HepG2 (cell line): ENCODE data around the gene SLC25A43. TPM values are rescaled to one million over a fixed set of nuclear protein-coding genes. Genes with fewer than 3 reads are reported as not detected.

Experiments
- HDAC6 ChIP-seq: fragments of 200-600 bp; sonication (generic); IDR thresholded peaks from 2 replicates; pipeline ENCODE4 v1.7.0; 2017; ENCODE audit warnings: mild to moderate bottlenecking, antibody characterized with exemption, low read length, low read depth
- HMG20B ChIP-seq: conservative IDR thresholded peaks from 2 replicates; pipeline ENCODE4 v1.6.1; 2016; ENCODE audit warnings: missing genetic modification reagents, missing compliant biosample characterization
- HOMEZ ChIP-seq: IDR thresholded peaks from 2 replicates; pipeline ENCODE4 v1.6.1; 2016; ENCODE audit warnings: low read depth
- JUNB ChIP-seq: sonication (generic); formaldehyde crosslinking; IDR thresholded peaks from 2 replicates; pipeline ENCODE4 v1.8.0; 2022; ENCODE audit warnings: missing genetic modification reagents, mild to moderate bottlenecking, borderline replicate concordance
- MXI1 ChIP-seq: IDR thresholded peaks from 3 replicates; pipeline ENCODE4 v1.6.1; 2012; ENCODE audit warnings: low read depth, low read length, inconsistent platforms, borderline replicate concordance
- NPAS2 ChIP-seq: sonication (generic); formaldehyde crosslinking; IDR thresholded peaks from 2 replicates; pipeline ENCODE4 v1.8.0; 2022; ENCODE audit warnings: mild to moderate bottlenecking, missing genetic modification reagents, borderline replicate concordance
- NRL ChIP-seq: sonication (generic); formaldehyde crosslinking; IDR thresholded peaks from 2 replicates; pipeline ENCODE4 v1.5.0; 2020; ENCODE audit warnings: missing genetic modification reagents, mild to moderate bottlenecking, moderate library complexity, borderline replicate concordance
- SATB2 ChIP-seq: sonication (generic); formaldehyde crosslinking; IDR thresholded peaks from 2 replicates; pipeline ENCODE4 v1.5.0; 2020; ENCODE audit warnings: missing genetic modification reagents
- SPEN ChIP-seq: sonication (generic); formaldehyde crosslinking; IDR thresholded peaks from 2 replicates; pipeline ENCODE4 v1.5.1; 2020; ENCODE audit warnings: low read depth, mild to moderate bottlenecking, missing genetic modification reagents
- ZMYM3 ChIP-seq: sonication (generic); formaldehyde crosslinking; IDR thresholded peaks from 2 replicates; pipeline ENCODE4 v1.5.1; 2020; ENCODE audit warnings: mild to moderate bottlenecking, missing genetic modification reagents
- ZNF207 ChIP-seq: fragments of 450-650 bp; IDR thresholded peaks from 2 replicates; pipeline ENCODE4 v1.6.1; 2016; ENCODE audit warnings: antibody characterized with exemption, borderline replicate concordance
- ZNF235 ChIP-seq: sonication (generic); formaldehyde crosslinking; IDR thresholded peaks from 2 replicates; pipeline ENCODE4 v1.8.1; 2023; ENCODE audit warnings: mild to moderate bottlenecking, missing genetic modification reagents, borderline replicate concordance
- ZNF24 ChIP-seq: fragments of 450-650 bp; IDR thresholded peaks from 2 replicates; pipeline ENCODE4 v1.6.1; 2017; ENCODE audit warnings: antibody characterized with exemption, mild to moderate bottlenecking
- polyA plus RNA-seq, 8 experiments: library from polyadenylated mRNA; depleted of rRNA in 3 of 8; stranded (reverse) in 7 of 8; unstranded in 1 of 8; fragments of >200 nt; fragmentation: Illumina TruSeq in 4 of 8; extraction: Trizol in 4 of 8; gene quantifications; 2 replicates each; pipeline versions ENCODE4 v1.2.1 to v1.2.3, GENCODE V29; 2011 to 2016; ENCODE audit warnings: low read depth in 4 of 8, missing spikeins in 1 of 8, mixed read lengths in 1 of 8; ENCODE audit not compliant: insufficient read depth in 1 of 8
- total RNA-seq, 5 experiments: library from RNA; depleted of rRNA; stranded (reverse); fragments of >200 nt; fragmentation: Illumina TruSeq; extraction: Trizol; gene quantifications; 2 replicates each; pipeline ENCODE4 v1.2.3, GENCODE V29; 2016; ENCODE audit warnings: low read depth in 1 of 5
- TF ChIP-seq, protein P1 (sequence below): sonication (generic); formaldehyde crosslinking; IDR thresholded peaks from 2 replicates; pipeline ENCODE4 v1.4.0; 2020; ENCODE audit warnings: low read depth, missing genetic modification reagents
- TF ChIP-seq, protein P2 (sequence below): IDR thresholded peaks from 2 replicates; pipeline ENCODE4 v1.6.1; 2016; ENCODE audit warnings: control low read depth
- TF ChIP-seq, protein P3 (sequence below): sonication (generic); formaldehyde crosslinking; IDR thresholded peaks from 2 replicates; pipeline ENCODE4 v1.4.0; 2020; ENCODE audit warnings: missing genetic modification reagents
- TF ChIP-seq, protein P4 (sequence below): IDR thresholded peaks from 2 replicates; pipeline ENCODE4 v1.6.1; 2016; ENCODE audit warnings: low read depth, control low read depth
- TF ChIP-seq, protein P5 (sequence below): fragments of 450-650 bp; IDR thresholded peaks from 2 replicates; pipeline ENCODE4 v1.6.1; 2017

SLC25A43 gene
- total and polyA plus RNA-seq, 2 of the 13 experiments (the other 11 are each of a cell fraction or from before 2014, with no cell fraction given), result 5.8 to 13.2 TPM

GRCh38 chrX:119398974-119399771 lies at the start of gene SLC25A43 (continued):
- TF ChIP-seq, protein P1, sequence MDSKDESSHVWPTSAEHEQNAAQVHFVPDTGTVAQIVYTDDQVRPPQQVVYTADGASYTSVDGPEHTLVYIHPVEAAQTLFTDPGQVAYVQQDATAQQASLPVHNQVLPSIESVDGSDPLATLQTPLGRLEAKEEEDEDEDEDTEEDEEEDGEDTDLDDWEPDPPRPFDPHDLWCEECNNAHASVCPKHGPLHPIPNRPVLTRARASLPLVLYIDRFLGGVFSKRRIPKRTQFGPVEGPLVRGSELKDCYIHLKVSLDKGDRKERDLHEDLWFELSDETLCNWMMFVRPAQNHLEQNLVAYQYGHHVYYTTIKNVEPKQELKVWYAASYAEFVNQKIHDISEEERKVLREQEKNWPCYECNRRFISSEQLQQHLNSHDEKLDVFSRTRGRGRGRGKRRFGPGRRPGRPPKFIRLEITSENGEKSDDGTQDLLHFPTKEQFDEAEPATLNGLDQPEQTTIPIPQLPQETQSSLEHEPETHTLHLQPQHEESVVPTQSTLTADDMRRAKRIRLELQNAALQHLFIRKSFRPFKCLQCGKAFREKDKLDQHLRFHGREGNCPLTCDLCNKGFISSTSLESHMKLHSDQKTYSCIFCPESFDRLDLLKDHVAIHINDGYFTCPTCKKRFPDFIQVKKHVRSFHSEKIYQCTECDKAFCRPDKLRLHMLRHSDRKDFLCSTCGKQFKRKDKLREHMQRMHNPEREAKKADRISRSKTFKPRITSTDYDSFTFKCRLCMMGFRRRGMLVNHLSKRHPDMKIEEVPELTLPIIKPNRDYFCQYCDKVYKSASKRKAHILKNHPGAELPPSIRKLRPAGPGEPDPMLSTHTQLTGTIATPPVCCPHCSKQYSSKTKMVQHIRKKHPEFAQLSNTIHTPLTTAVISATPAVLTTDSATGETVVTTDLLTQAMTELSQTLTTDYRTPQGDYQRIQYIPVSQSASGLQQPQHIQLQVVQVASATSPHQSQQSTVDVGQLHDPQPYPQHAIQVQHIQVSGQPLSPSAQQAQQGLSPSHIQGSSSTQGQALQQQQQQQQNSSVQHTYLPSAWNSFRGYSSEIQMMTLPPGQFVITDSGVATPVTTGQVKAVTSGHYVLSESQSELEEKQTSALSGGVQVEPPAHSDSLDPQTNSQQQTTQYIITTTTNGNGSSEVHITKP (CRISPR knock-in tag), result no peak
- TF ChIP-seq MXI1 (no peak), SATB2 (CRISPR knock-in tag) (no peak), HMG20B (CRISPR knock-in tag) (no peak), HOMEZ (CRISPR knock-in tag) (no peak), ZNF235 (CRISPR knock-in tag) (peak; percentile 34; the same call in 1 of the 2 replicates), SPEN (0 out of 2 replicates have a peak, but pooled peaks have one; percentile 37), JUNB (CRISPR knock-in tag) (no peak), NPAS2 (no peak), ZNF207 (no peak), HDAC6 (no peak), ZMYM3 (CRISPR knock-in tag) (no peak), ZNF24 (no peak), NRL (CRISPR knock-in tag) (no peak)
- TF ChIP-seq, protein P2, sequence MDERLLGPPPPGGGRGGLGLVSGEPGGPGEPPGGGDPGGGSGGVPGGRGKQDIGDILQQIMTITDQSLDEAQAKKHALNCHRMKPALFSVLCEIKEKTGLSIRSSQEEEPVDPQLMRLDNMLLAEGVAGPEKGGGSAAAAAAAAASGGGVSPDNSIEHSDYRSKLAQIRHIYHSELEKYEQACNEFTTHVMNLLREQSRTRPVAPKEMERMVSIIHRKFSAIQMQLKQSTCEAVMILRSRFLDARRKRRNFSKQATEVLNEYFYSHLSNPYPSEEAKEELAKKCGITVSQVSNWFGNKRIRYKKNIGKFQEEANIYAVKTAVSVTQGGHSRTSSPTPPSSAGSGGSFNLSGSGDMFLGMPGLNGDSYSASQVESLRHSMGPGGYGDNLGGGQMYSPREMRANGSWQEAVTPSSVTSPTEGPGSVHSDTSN (CRISPR knock-in tag), result no peak
- TF ChIP-seq, protein P3, sequence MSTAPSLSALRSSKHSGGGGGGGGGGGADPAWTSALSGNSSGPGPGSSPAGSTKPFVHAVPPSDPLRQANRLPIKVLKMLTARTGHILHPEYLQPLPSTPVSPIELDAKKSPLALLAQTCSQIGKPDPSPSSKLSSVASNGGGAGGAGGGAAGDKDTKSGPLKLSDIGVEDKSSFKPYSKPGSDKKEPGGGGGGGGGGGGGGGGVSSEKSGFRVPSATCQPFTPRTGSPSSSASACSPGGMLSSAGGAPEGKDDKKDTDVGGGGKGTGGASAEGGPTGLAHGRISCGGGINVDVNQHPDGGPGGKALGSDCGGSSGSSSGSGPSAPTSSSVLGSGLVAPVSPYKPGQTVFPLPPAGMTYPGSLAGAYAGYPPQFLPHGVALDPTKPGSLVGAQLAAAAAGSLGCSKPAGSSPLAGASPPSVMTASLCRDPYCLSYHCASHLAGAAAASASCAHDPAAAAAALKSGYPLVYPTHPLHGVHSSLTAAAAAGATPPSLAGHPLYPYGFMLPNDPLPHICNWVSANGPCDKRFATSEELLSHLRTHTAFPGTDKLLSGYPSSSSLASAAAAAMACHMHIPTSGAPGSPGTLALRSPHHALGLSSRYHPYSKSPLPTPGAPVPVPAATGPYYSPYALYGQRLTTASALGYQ (CRISPR knock-in tag), result no peak
- TF ChIP-seq, protein P4, sequence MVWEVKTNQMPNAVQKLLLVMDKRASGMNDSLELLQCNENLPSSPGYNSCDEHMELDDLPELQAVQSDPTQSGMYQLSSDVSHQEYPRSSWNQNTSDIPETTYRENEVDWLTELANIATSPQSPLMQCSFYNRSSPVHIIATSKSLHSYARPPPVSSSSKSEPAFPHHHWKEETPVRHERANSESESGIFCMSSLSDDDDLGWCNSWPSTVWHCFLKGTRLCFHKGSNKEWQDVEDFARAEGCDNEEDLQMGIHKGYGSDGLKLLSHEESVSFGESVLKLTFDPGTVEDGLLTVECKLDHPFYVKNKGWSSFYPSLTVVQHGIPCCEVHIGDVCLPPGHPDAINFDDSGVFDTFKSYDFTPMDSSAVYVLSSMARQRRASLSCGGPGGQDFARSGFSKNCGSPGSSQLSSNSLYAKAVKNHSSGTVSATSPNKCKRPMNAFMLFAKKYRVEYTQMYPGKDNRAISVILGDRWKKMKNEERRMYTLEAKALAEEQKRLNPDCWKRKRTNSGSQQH (CRISPR knock-in tag), result no peak
- TF ChIP-seq, protein P5, sequence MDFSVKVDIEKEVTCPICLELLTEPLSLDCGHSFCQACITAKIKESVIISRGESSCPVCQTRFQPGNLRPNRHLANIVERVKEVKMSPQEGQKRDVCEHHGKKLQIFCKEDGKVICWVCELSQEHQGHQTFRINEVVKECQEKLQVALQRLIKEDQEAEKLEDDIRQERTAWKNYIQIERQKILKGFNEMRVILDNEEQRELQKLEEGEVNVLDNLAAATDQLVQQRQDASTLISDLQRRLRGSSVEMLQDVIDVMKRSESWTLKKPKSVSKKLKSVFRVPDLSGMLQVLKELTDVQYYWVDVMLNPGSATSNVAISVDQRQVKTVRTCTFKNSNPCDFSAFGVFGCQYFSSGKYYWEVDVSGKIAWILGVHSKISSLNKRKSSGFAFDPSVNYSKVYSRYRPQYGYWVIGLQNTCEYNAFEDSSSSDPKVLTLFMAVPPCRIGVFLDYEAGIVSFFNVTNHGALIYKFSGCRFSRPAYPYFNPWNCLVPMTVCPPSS, result no peak
